Fibroblast of skin of back (primary cell): Measurements from ENCODE around the gene DPH3.
A peak's percentile ranks its signal among the peaks of the same experiment; 100 is the strongest.

ENCODE experiments used
- DNase-seq: peaks from one replicate; pipeline ENCODE4 v3.0.0-alpha.2; 2013

DPH3 gene

DNA sequence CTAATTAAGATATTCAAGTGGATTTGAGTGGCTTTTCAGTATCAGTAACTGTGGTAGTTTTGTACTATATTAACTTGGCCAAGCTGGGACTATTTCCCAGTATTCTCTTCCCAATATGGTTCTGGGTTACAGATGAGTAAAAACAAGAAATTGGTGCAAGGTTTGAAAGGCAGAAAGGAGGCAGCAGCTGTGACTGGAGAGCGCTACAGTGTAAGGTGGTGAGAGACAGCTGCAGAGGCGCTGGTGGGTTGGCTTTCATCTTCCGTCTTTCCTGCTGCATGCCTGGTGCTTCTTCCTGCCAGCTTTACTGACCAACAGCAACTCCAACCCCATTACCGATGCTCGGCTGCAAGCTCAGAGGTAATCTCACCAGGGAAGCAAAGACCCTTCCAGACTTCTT is 9.8 kb downstream of the DPH3 start:
- no peak for DNase-seq

DNA sequence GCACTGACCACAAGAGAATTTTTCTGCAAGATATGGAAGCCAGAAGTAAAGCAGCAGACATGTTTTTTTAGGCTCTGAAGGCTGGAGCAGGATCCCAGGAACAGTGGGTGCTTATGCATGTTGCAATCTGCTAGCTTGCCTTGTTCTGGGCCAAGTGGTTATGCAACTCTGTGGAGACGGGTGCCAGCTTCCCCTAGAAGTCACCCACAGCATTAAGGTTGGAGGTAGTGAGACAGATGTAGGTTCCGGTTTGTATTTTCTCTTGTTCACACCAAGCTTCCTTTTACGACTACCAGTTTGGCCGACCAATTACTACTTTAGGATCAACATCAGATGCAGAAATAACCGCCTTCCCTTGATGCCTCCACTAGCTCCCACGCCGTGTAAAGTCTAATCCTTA is 11.1 kb downstream of the DPH3 start:
- DNase-seq: no peak

DNA sequence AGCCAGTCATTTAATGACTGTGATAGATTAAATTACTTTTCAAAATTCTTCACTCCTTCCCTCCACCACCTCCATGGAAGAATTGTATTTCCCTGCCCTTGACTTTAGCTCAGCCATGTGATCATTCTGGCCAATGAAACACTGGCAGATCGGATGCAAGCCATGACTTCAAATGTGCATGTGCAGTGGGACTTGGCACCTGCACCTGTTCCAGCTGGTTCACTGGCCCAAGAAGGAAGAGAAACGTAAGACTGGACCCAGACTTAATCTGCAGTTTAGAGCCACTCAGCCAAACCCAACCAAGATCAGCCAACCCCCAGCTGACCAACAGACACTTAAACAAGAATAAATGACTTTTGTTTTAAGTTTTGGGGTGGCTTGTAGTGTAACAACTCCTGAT is 11.8 kb downstream of the DPH3 start:
- no peak for DNase-seq

DNA sequence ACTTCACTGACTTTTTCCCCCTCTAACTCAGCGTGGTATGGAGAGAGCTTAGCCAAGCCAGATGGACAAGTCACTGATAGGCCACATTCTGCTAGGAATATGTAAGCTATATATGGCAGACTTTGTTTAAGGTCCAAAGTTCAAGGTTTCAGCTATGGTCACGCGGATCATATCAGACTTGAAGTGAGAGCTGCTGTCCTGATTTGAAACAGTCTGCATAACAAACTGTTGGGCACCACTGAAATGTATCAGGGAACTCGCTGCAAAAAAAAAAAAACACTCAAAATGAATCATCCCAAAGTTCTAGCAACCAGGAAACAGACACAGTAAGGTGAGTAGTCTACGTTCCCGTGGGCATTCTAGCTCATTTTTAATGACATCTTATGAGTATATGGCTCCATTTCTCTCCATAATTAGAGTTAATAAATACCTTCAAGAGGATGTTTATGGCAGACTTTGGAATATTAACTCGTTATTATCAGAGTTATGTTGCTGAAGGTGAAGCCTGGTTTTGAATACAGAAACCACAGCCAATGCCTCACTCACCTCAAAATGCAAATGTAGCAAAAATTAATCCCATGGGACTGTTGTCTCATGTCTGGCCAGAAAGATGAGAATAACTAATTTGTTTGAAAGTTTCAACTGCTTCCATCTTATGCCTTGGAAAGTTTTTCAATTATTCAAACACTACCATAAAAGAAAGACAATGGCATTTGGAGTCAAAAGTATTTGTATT is 12.3 kb downstream of the DPH3 start:
- no peak for DNase-seq

DNA sequence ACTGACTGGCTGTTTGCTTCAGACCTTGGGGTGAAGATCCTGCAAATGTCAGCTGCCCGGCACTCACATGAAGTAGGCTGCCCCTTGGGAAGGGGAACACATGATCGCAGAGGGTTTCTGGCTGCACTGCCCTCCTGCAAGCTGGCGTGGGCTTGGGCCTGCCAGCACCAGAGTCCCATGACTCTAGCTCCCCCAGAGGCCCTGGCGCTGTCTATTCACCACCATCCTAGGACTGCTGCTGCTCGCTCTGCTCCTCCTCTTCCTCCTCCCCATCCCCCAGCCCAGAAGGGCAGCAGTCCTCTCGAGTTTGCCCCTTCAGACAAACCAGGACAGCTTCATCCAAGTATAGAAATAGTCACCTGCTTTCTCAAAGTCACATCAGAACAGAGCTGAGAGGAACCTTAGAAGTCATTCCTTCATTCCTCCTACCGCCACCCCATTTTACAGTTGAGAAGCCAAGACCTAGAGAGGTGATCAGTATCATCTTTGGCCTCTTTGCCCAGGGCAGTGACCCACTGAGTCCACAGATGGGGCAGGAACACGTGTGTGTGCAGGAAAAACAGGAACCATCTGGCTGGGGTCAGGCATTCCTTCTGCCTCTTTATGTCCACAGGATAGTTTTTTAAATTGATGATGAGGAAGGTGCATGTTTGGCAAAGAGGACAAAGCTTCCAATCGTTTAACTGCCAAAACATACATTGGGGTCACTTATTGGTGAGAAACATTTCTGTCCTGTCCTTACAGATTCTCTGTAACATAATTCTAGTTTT is 13.2 kb downstream of the DPH3 start:
- DNase-seq: no peak

DNA sequence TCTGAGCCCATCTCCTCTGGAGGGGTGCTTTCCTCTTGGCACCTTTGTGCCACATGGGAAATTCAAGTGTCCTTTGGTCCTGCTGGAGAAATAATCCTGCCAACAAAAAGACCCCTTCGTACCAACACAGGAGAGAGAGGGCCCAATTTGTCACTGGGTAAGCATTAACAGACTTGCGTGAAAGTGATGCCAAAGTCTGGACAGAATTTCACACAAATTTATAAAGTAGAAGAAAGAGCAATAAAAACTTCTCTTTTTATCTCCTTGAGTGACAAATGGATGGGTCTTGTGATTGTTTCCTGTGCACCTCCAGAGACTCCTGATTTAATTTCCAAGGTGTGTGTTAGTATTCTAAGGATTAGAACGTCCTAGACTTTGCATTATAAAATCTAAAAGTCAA is 14.9 kb downstream of the DPH3 start:
- no peak for DNase-seq

DNA sequence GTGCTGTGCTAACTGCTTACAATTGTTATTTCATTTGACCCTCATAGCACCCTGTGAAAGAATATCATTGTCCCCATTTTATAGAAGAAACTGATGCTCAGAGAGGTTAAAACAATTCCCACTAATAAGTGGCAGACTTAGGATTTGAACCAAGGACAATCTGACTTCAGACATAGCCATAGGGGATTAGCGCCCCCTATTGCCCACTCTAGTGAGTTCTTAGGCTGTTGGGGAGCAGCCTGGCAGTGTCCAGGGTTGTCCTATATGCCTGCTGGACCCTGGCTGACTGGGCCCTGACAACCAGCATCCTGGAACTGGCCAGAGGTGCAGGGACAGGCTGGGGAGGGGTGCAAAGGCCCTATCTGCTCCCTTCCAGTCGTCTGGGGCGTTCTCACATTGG is 15.4 kb downstream of the DPH3 start:
- peak; percentile 38 for DNase-seq

DNA sequence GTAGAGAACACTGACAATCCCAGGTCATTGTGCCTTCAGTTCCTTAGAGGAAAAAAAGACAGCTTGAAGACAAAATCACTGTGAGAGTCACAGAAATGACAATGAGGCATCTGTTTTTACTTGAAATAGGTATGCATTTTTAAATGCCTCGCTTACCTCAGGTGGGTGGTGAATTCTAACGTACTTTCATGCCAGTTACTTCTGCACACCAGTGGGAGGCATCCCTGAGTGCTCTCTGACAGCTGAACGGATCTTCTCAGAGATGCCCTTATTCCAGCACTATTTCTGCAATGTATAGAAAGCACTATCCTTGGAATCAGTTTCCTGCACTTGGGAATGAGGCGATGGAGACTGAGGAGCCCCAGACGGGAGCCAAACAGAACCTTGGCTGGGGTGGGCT is 16.2 kb downstream of the DPH3 start:
- no peak for DNase-seq

DNA sequence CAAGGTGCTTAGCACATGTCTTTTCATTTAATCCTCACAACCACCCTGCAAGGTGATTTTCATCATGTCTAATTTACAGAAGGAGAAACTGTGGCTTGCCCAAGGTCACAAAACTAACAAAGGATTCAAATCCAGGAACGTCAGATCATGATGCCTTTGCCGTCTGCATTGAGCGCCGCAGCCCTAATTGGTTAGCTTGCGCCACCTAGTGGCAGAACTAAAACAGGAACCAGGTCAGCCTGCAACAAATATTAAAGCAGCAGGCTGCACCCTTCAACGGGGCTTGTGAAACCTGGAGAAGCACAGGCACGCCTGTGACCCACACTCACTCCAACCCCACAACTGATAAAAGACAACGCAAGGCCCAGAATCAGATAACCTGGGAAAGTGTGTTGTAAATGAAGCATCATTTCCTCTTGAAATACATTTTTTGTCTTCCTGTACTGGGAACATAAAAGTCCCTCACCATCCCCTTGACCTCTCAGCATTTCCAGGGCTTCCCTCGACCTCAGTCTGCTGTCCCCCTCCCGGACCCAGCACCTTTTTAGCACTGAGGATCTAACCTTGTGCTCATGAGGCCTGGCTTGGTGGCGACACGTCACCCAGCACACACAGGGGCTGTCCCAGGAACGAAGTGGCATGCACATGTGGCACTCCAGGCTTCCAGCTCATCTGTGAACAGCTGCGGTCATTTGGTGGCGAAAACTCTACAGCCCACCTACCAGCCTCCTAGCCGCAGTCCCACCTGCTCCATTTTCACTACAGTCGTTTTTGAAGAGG is 17.3 kb downstream of the DPH3 start:
- peak; percentile 81 for DNase-seq

DNA sequence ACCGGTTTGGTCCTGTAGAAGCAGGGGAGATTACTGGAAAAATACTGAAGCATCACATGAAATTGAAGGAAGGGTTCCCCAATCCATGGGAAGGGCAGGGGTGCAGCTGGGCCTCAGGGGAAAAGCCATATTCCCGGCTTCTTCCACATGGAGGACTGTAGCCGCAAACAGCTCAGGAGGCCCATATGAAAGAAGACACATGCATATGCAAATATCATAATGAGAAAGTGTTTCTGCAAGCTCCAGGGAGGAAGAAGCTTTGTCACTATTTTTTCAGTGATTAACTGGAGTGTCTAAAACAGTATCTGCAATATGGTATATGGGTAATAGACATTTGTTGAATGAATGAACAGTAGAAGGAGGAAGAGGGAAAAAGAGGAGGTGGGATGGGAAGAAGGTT is 19.1 kb downstream of the DPH3 start:
- DNase-seq: no peak

DNA sequence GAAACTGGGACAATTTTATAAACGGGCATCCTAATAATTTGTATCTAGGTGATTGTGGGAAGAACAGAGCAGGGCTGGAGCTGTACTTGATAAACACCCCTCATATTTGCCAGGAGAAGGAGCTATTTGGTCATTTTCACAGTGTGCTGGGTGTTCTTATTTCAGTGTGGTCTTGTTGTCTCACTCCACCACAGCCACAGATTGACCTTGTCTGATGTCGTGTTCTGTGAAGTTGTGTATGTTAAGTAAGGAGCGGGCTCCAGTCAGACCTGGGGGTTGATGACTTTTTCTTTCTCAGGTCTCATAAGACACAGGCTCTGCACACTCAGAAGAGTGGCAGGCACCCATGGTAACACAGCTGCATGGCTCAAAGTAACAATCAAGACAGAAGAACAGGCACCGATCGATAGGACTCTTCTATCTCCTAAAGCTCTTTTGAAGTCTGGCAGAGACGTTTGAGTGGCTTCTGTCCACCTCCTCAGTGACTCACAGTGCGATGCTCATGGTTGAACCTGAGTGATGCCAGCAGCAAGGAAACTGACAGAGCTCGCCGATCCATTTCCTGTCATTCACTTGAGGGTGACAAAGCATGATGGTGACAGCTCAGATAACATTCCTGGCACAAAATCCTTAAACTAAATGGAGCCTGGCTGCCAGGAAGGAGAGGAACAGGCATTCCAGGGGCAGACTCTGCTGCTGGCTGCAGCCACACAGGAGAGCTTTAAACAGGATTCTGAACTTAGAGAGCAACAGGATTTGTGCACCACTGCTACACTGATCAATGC is 20.8 kb downstream of the DPH3 start:
- peak; percentile 66 for DNase-seq

DNA sequence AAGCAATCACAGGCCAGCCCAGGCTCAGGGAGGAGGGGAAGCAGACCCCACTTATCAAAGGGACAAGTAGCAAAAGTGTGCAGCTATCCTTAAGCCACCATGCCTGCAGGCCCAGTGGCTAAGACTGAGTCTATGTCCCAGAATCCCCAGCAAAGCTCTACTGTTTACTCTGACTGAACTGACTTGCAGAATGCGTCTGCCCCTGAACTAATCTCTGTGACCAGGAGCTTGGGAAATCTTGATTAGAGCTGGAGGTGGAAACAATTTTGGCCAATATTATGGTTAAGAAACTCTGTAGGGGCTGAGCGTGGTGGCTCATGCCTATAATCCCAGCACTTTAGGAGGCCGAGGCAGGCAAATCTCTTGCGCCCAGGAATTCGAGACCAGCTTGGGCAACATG is 22.6 kb downstream of the DPH3 start:
- no peak for DNase-seq

DNA sequence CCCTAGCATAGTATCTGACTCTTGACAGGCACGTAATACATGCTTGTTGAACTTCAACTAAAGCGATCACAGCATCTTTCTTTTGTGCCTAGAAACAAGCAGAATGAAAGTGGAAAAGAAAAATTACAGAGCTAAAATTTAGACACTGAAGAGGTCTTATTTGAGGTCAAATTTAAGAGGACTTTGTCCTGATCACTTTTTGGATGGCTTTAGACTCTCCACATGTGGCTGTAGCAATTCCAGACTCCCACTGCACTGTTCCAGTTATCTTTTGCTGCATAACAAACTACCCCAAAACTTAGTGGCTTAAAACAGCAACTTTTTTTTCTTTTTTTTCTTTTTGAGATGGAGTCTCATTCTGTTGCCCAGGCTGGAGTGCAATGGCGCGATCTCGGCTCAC is 23.5 kb downstream of the DPH3 start:
- DNase-seq: no peak

DNA sequence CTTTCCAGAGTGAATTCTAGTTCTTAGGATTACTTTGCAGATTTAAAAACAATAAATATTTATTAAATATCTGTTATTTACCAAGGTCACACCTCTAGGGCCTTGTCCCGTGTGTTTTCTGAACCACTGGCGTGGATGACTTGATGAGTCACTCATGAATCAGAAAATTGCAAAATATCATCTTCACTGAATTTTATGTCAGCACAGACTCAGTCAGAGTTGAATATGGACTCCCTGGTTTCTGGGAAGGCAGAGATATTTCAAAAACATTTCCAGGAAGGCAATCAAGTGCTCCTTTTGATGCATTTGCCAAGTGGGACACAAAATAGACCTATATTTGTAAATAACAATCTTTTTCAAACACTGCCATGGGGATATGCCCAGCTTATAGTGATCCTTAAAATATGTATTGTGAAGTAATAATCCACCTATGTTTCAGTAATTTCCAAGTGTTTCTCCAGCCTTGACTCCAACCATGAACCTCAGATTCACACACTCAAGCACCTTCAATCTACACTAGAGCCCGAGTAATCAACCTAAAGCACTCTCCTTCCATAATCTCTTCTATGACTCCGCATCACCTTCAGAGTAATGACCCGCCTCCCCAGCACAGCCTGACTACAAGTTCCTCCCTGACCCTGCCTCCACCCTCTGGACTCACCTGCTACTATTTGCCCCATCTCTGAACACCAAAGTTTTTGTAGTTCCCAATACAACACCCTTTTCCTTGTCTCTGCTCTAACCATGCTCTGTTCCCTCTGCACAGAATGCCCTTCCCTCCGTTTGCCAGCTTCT is 24.3 kb downstream of the DPH3 start:
- DNase-seq: peak; percentile 81

DNA sequence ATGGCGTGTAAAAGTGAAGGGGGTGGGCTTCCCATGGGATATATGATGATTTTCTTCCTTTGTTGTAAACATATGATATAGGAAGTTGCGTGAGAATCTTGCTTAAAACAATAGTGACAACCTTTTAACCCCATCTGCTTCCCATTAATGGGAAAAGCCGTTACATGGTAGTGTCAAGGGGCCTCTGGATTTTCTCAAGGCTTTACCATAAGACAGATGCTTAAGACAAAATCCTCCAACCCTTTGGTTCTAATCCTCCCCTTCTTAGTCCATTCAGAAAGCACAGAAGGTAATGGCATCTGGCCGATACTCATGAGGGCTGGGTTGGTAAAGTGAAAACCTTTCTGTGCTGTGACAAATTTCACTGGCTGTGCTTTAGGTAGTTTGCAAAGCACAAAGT is 25.0 kb downstream of the DPH3 start:
- DNase-seq: peak; percentile 87

DNA sequence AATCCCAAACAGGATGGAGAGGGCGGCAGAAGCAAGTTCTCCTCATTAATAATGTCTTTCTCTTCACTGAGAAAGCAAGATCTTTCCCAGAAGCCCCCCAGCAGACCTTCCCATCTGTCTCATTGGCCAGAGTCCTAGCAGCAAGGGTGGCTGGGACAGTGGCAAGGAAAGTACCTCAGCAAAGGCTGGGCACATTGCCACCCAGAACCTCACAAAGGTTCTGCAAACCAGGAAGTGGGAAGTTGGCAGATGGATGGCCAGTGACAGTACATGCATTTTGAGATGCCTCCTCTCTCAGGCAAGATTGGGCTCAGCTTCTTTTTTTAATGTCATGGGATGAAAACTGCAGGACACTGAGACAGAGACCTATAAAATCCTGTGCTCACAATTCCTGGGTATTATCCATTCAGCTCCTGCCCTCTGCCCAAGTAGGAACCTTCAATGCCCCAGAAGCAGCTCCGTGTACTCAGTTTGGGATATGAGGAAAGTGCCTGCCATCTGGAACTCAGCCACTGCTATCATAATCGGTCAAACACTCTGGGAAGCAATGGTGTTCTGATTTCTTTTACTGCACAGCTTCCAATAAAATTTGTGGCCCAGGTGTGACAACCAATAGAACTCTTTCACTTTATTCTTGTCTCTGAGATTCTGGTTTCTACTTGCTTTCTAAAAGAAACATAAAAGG is 25.5 kb downstream of the DPH3 start:
- DNase-seq: no peak

DNA sequence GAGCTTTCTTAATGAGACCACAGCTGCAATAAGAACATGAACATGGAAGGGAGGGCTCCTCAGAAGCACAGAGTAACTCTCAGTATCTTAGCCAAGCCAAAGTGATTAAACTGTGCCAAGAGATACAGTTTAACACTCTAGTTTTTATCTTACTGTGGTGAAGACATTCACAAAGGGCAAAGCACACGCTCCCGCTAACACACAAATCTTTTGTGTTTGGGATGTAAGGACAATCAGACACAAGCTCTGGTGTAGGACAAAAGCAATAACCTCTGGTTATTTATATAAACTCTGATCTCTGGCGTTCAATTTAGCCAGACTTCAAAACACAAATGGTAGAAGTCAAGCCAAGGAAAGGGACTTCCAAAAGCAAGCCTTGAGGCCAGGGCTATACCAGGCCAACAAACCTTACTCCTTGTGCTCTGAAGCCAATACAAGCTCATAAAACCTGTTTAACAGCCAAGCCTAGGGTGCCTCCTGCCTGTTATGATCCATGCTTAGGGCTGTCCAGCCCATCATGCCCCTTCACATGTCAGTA is 27.8 kb downstream of the DPH3 start:
- DNase-seq: no peak

DNA sequence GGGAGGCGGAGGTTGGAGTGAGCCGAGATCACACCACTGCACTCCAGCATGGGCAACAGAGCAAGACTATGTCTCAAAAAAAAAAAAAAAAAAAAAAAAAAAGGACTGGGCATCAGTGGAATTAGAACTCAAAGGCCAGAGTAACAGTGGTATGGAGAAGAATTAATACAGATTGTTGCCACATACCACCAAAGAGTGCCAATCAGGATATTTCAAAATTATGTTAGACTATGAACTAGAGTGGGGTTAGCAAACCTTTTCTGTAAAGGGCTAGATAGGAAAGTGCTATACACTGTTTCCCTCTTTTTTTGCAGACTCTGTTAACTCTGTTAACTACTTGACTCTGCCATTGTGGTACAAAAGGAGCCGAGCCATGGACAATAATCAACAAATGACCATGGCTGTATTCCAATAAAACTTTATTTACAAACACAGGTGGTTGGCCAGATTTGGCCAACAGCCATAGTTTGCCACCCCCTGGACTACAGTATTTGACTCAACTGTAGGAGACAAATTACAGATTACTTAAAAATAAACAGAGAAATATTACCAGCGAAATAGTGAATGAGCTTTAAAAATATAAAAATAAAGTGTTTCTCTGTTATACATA is 28.6 kb downstream of the DPH3 start:
- DNase-seq: no peak

DNA sequence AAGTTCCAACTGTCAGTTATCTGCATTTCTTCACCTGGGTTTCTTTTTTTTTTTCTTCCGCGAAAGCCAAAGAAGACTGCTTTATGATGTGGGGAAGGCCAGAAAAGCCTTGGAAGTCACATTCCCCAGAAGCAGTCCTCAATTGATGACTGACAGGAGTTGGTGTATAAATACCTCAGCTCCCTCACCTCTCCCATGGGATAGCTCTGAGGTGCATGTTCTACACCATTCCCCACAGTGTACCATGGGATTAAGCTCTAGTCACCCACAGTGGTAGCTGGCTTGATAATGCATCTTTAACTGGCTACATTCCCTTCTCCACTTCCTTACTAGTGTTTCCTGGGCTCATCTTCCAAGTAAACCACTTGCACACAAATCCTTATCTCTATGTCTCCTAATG is 30.5 kb downstream of the DPH3 start:
- DNase-seq: no peak

DNA sequence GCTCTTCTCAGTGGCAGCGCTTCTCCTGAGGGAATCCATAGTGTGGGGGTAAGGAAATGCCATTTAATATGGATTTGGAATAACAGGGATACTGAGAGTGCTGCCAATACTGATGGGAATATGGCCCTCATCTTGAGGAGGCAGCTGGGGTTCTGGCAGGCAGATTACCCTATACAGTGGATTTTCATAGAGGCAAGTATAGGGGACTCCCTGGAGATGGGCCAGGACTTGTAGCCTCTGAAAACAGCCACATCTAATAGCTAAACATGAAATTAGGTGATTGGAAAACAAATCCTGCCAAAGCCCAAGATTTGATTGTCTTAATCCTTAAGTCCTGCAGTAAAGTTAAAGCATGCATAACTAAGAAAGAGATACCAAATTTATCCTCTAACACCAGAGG is 30.9 kb downstream of the DPH3 start:
- no peak for DNase-seq

DNA sequence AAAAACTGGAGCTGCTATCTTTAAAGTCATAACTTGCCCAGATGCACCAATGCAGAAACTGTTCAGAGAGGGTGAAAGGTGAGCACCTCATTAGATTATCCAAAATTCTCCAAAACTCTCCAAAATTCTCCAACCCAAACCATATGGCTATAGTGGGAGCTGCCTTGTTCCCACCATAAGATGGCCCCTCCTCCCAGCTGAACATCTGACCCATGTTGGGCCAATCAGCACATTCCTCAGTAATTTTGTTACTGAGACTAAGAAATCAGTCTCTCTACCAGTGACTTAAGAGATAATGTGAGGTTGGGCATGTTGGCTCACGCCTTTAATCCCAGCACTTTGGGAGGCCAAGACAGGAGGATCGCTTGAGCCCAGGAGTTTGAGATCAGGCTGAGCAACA is 32.8 kb downstream of the DPH3 start:
- DNase-seq: no peak
